GM23338 (cell line): ENCODE measurements around the gene HGFAC. TPM values are rescaled to one million over a fixed set of nuclear protein-coding genes. Genes with fewer than 3 reads are reported as not detected.

Experiments used
- ATAC-seq: fragments of 200-7000 bp; cut with Tn5 transposase; 3 replicates; pipeline ENCODE4 v1.9.1; 2020
- DNase-seq: peaks from one replicate; pipeline ENCODE4 v3.0.0-alpha.2; 2015; ENCODE audit warnings: low spot score
- H2AFZ ChIP-seq: fragments of 200-600 bp; sonication (generic); 2 replicates; pipeline ENCODE4 v1.8.0; 2016; ENCODE audit warnings: antibody characterized with exemption, mild to moderate bottlenecking, moderate library complexity
- H3F3A ChIP-seq: fragments of 200-600 bp; sonication (generic); replicated peaks from 2 replicates; pipeline ENCODE4 v1.8.0; 2017; ENCODE audit warnings: antibody characterized with exemption, mixed run types, low read depth
- H3K27ac ChIP-seq: fragments of 200-600 bp; sonication (generic); 2 replicates; pipeline ENCODE4 v1.6.1; 2016; ENCODE audit warnings: low read depth
- H3K27me3 ChIP-seq: fragments of 200-600 bp; sonication (generic); 2 replicates; pipeline ENCODE4 v1.8.0; 2016; ENCODE audit warnings: mild to moderate bottlenecking, mixed run types, moderate library complexity; ENCODE audit not compliant: insufficient read depth
- H3K36me3 ChIP-seq: fragments of 200-600 bp; sonication (generic); 2 replicates; pipeline ENCODE4 v1.8.0; 2016; ENCODE audit warnings: mild to moderate bottlenecking; ENCODE audit not compliant: insufficient read depth
- H3K4me1 ChIP-seq: fragments of 200-600 bp; sonication (generic); 2 replicates; pipeline ENCODE4 v1.8.0; 2016; ENCODE audit warnings: mild to moderate bottlenecking, moderate library complexity; ENCODE audit not compliant: insufficient read depth
- H3K4me2 ChIP-seq: fragments of 200-600 bp; sonication (generic); 2 replicates; pipeline ENCODE4 v1.7.1; 2017; ENCODE audit warnings: mixed run types
- H3K4me3 ChIP-seq: fragments of 200-600 bp; sonication (generic); 2 replicates; pipeline ENCODE4 v1.6.1; 2016; ENCODE audit warnings: mixed run types
- H3K79me2 ChIP-seq: fragments of 200-600 bp; sonication (generic); replicated peaks from 2 replicates; pipeline ENCODE4 v1.8.0; 2017; ENCODE audit warnings: mild to moderate bottlenecking; ENCODE audit not compliant: insufficient read depth
- H3K9me2 ChIP-seq: fragments of 200-600 bp; sonication (generic); 2 replicates; pipeline ENCODE4 v1.8.0; 2017; ENCODE audit not compliant: insufficient read depth
- H4K20me1 ChIP-seq: fragments of 200-600 bp; sonication (generic); replicated peaks from 2 replicates; pipeline ENCODE4 v1.8.0; 2017; ENCODE audit warnings: mild to moderate bottlenecking; ENCODE audit not compliant: insufficient read depth
- H3K27ac Mint-ChIP-seq: 2 replicates; pipeline ENCODE4 v1.8.0; 2020; ENCODE audit warnings: inconsistent platforms, mild to moderate bottlenecking, moderate library complexity, mixed read lengths
- H3K27me3 Mint-ChIP-seq: 3 replicates; pipeline ENCODE4 v1.8.0; 2022; ENCODE audit warnings: low read depth, mild to moderate bottlenecking, moderate library complexity, mixed read lengths, inconsistent platforms; ENCODE audit not compliant: insufficient read depth, poor library complexity
- H3K36me3 Mint-ChIP-seq: 3 replicates; pipeline ENCODE4 v1.8.0; 2021; ENCODE audit warnings: low read depth, mild to moderate bottlenecking, inconsistent platforms, moderate library complexity, mixed read lengths
- H3K4me1 Mint-ChIP-seq: 3 replicates; pipeline ENCODE4 v1.8.0; 2020; ENCODE audit warnings: mild to moderate bottlenecking, inconsistent platforms, mixed read lengths
- H3K4me3 Mint-ChIP-seq: 3 replicates; pipeline ENCODE4 v1.8.0; 2021; ENCODE audit warnings: moderate library complexity, mild to moderate bottlenecking, inconsistent platforms, mixed read lengths
- H3K9me3 Mint-ChIP-seq: 3 replicates; pipeline ENCODE4 v1.8.0; 2020; ENCODE audit warnings: moderate library complexity, mild to moderate bottlenecking, inconsistent platforms, mixed read lengths
- CREB1 ChIP-seq: fragments of 250-450 bp; sonication (Bioruptor Pico); IDR thresholded peaks from 2 replicates; pipeline ENCODE4 v1.5.0; 2020; ENCODE audit warnings: low read depth, mild to moderate bottlenecking, moderate library complexity
- ETS1 ChIP-seq: IDR thresholded peaks from 2 replicates; pipeline ENCODE4 v1.6.1; 2016; ENCODE audit warnings: antibody characterized with exemption
- EZH2 ChIP-seq: fragments of 200-600 bp; sonication (generic); IDR thresholded peaks from one replicate; pipeline ENCODE4 v1.8.0; 2017; ENCODE audit warnings: antibody characterized with exemption, mild to moderate bottlenecking, low read depth; ENCODE audit not compliant: unreplicated experiment
- JUNB ChIP-seq: IDR thresholded peaks from one replicate; pipeline ENCODE4 v1.6.1; 2016; ENCODE audit warnings: antibody characterized with exemption; ENCODE audit not compliant: unreplicated experiment
- NANOG ChIP-seq: IDR thresholded peaks from 2 replicates; pipeline ENCODE4 v1.6.1; 2016; ENCODE audit warnings: antibody characterized with exemption, borderline replicate concordance
- POLR2AphosphoS5 ChIP-seq: IDR thresholded peaks from 2 replicates; pipeline ENCODE4 v1.6.1; 2016; ENCODE audit warnings: antibody characterized with exemption, low read depth
- ZNF114 ChIP-seq: fragments of 250-450 bp; sonication (Bioruptor Pico); IDR thresholded peaks from 2 replicates; pipeline ENCODE4 v1.5.0; 2020; ENCODE audit warnings: mild to moderate bottlenecking, moderate library complexity
- ZNF331 ChIP-seq: fragments of 250-450 bp; sonication (Bioruptor Pico); IDR thresholded peaks from 2 replicates; pipeline ENCODE4 v1.5.0; 2020; ENCODE audit warnings: low read depth, mild to moderate bottlenecking, moderate library complexity
- ZNF462 ChIP-seq: fragments of 250-450 bp; sonication (Bioruptor Pico); IDR thresholded peaks from 2 replicates; pipeline ENCODE4 v1.5.0; 2020; ENCODE audit warnings: mild to moderate bottlenecking, moderate library complexity
- polyA plus RNA-seq: library from polyadenylated mRNA; unstranded; fragments of >200 nt; fragmentation: Nextera tagmentation; extraction: Ambion mirVana; gene quantifications from 2 replicates; pipeline ENCODE4 v1.2.1, GENCODE V29; 2016
- total RNA-seq: library from RNA; depleted of rRNA; stranded (reverse); fragments of >200 nt; shearing (Covaris generic); gene quantifications from 2 replicates; pipeline ENCODE4 v1.2.3, GENCODE V29; 2014
- TF ChIP-seq, protein P1 (sequence below), 2 experiments: fragments of 200-600 bp in 1 of 2; sonication (generic) in 1 of 2; conservative IDR thresholded peaks; 2 replicates each; pipeline versions ENCODE4 v1.5.1 to v1.6.1; 2016 to 2017; ENCODE audit warnings: antibody characterized with exemption in 2 of 2, low read depth in 2 of 2, mild to moderate bottlenecking in 2 of 2, moderate library complexity in 1 of 2
- TF ChIP-seq, protein P2 (sequence below): IDR thresholded peaks from one replicate; pipeline ENCODE4 v1.6.1; 2018; ENCODE audit warnings: antibody characterized with exemption; ENCODE audit not compliant: unreplicated experiment

The HGFAC gene
- total and polyA plus RNA-seq, 2 experiments from 2014 or later, result 0.94 TPM; not detected in 1

GRCh38 chr4:3423406-3423805, 18.4 kb upstream of the HGFAC start (continued):
- TF ChIP-seq, protein P1, sequence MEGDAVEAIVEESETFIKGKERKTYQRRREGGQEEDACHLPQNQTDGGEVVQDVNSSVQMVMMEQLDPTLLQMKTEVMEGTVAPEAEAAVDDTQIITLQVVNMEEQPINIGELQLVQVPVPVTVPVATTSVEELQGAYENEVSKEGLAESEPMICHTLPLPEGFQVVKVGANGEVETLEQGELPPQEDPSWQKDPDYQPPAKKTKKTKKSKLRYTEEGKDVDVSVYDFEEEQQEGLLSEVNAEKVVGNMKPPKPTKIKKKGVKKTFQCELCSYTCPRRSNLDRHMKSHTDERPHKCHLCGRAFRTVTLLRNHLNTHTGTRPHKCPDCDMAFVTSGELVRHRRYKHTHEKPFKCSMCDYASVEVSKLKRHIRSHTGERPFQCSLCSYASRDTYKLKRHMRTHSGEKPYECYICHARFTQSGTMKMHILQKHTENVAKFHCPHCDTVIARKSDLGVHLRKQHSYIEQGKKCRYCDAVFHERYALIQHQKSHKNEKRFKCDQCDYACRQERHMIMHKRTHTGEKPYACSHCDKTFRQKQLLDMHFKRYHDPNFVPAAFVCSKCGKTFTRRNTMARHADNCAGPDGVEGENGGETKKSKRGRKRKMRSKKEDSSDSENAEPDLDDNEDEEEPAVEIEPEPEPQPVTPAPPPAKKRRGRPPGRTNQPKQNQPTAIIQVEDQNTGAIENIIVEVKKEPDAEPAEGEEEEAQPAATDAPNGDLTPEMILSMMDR (conservative IDR thresholded peaks at IDR 0.05; ENCODE audit: low read depth in 2 of 2), result no peak
- no peak for TF ChIP-seq EZH2
- TF ChIP-seq JUNB, result no peak
- TF ChIP-seq POLR2AphosphoS5, result no peak
- no peak for TF ChIP-seq ZNF114 (CRISPR knock-in tag)

DNA sequence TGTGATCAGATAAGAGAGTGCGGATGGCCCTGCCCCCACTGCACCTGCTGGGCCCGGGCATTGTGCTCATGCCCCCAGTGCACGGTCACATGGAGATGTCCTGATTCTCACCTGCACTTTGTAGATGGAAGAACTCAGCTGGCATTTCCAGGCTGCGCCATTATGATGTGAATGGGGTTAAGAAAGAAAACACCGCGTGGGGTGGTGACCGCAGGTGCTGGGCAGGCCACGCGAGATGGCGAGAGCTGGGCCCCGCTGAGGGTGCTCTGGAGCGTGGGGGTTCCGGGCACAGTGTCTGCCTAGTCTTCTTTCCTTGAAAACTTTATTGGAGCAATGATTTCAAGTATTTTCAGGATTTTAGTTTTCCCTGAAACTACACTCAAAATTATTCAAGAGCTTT, 17.8 kb upstream of the HGFAC start:
- no peaks in the 10 kb centered on the region for H3K36me3 ChIP-seq
- no peaks in the 10 kb centered on the region for H3K79me2 ChIP-seq
- peaks cover 4% of the 10 kb centered on the region; the same call in 1 of the 3 replicates for H3K4me1 Mint-ChIP-seq
- H3K27ac ChIP-seq, result no peak overlapping the region
- H3K27me3 ChIP-seq, result no peaks in the 10 kb centered on the region
- H3K9me3 Mint-ChIP-seq, result no peaks in the 10 kb centered on the region
- peaks cover 13% of the 10 kb centered on the region for H3K27me3 Mint-ChIP-seq
- no peak for ATAC-seq
- no peaks in the 10 kb centered on the region for H3K4me1 ChIP-seq
- no peak overlapping the region for H3K4me3 ChIP-seq
- no peak overlapping the region for H3K27ac Mint-ChIP-seq
- no peak for DNase-seq
- H4K20me1 ChIP-seq, result 0 out of 2 replicates have a peak, but pooled peaks cover 4% of the 10 kb centered on the region
- no peak overlapping the region for H2AFZ ChIP-seq
- TF ChIP-seq, protein P2, sequence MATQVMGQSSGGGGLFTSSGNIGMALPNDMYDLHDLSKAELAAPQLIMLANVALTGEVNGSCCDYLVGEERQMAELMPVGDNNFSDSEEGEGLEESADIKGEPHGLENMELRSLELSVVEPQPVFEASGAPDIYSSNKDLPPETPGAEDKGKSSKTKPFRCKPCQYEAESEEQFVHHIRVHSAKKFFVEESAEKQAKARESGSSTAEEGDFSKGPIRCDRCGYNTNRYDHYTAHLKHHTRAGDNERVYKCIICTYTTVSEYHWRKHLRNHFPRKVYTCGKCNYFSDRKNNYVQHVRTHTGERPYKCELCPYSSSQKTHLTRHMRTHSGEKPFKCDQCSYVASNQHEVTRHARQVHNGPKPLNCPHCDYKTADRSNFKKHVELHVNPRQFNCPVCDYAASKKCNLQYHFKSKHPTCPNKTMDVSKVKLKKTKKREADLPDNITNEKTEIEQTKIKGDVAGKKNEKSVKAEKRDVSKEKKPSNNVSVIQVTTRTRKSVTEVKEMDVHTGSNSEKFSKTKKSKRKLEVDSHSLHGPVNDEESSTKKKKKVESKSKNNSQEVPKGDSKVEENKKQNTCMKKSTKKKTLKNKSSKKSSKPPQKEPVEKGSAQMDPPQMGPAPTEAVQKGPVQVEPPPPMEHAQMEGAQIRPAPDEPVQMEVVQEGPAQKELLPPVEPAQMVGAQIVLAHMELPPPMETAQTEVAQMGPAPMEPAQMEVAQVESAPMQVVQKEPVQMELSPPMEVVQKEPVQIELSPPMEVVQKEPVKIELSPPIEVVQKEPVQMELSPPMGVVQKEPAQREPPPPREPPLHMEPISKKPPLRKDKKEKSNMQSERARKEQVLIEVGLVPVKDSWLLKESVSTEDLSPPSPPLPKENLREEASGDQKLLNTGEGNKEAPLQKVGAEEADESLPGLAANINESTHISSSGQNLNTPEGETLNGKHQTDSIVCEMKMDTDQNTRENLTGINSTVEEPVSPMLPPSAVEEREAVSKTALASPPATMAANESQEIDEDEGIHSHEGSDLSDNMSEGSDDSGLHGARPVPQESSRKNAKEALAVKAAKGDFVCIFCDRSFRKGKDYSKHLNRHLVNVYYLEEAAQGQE, result no peak
- TF ChIP-seq, protein P1 (conservative IDR thresholded peaks at IDR 0.05; ENCODE audit: low read depth in 2 of 2), result no peak
- TF ChIP-seq NANOG (no peak), CREB1 (no peak), ZNF331 (CRISPR knock-in tag) (no peak), ETS1 (no peak), ZNF462 (CRISPR knock-in tag) (no peak)
- no peaks in the 10 kb centered on the region for H3K9me2 ChIP-seq
- H3K4me2 ChIP-seq, result no peak overlapping the region
- H3F3A ChIP-seq, result no peaks in the 10 kb centered on the region
- H3K4me3 Mint-ChIP-seq, result no peak overlapping the region
- no peaks in the 10 kb centered on the region for H3K36me3 Mint-ChIP-seq
